H9 (cell line): ENCODE data around the gene SYNGR1. TPM values are rescaled to one million over a fixed set of nuclear protein-coding genes. Genes with fewer than 3 reads are reported as not detected.

Experiments
- DNase-seq: peaks from one replicate; pipeline ENCODE4 v3.0.0-alpha.2; 2017
- H2AFZ ChIP-seq: one replicate; pipeline ENCODE4 v1.6.1; 2013; ENCODE audit warnings: mild to moderate bottlenecking, low read length, control low read depth, moderate library complexity
- H2AK5ac ChIP-seq: 2 replicates; pipeline ENCODE4 v1.6.1; 2013; ENCODE audit warnings: low read length, control low read depth, mixed read lengths; ENCODE audit not compliant: insufficient read length
- H2BK120ac ChIP-seq: one replicate; pipeline ENCODE4 v1.6.1; 2013; ENCODE audit warnings: low read depth, mild to moderate bottlenecking, low read length, control low read depth, inconsistent platforms; ENCODE audit not compliant: poor library complexity, severe bottlenecking
- H2BK12ac ChIP-seq: 2 replicates; pipeline ENCODE4 v1.6.1; 2013; ENCODE audit warnings: low read length, control low read depth, mixed read lengths, low read depth; ENCODE audit not compliant: insufficient read length
- H2BK15ac ChIP-seq: 2 replicates; pipeline ENCODE4 v1.6.1; 2013; ENCODE audit warnings: low read depth, low read length, control low read depth
- H2BK20ac ChIP-seq: one replicate; pipeline ENCODE4 v1.6.1; 2013; ENCODE audit warnings: low read depth, mild to moderate bottlenecking, low read length, control low read depth, inconsistent platforms; ENCODE audit not compliant: poor library complexity, severe bottlenecking
- H2BK5ac ChIP-seq: 2 replicates; pipeline ENCODE4 v1.6.1; 2013; ENCODE audit warnings: low read length, control low read depth, mixed read lengths; ENCODE audit not compliant: insufficient read length
- H3K14ac ChIP-seq: 2 replicates; pipeline ENCODE4 v1.6.1; 2013; ENCODE audit warnings: low read length, control low read depth; ENCODE audit not compliant: insufficient read depth
- H3K18ac ChIP-seq: 2 replicates; pipeline ENCODE4 v1.6.1; 2013; ENCODE audit warnings: low read depth, mild to moderate bottlenecking, mixed read lengths, low read length, control low read depth; ENCODE audit not compliant: insufficient read length
- H3K23ac ChIP-seq: 2 replicates; pipeline ENCODE4 v1.6.1; 2013; ENCODE audit warnings: low read length, control low read depth, mixed read lengths, low read depth; ENCODE audit not compliant: insufficient read length
- H3K23me2 ChIP-seq: 2 replicates; pipeline ENCODE4 v1.6.1; 2013; ENCODE audit warnings: low read depth, mild to moderate bottlenecking, mixed read lengths, low read length, control low read depth; ENCODE audit not compliant: insufficient read length, poor library complexity, severe bottlenecking
- H3K27ac ChIP-seq: 2 replicates; pipeline ENCODE4 v1.5.1; 2013; ENCODE audit warnings: low read length, control low read depth, mixed read lengths, low read depth; ENCODE audit not compliant: insufficient read length
- H3K27me3 ChIP-seq: 2 replicates; pipeline ENCODE4 v1.6.1; 2013; ENCODE audit warnings: low read length, control low read depth, inconsistent platforms; ENCODE audit not compliant: insufficient read depth
- H3K4ac ChIP-seq: 2 replicates; pipeline ENCODE4 v1.6.1; 2013; ENCODE audit warnings: low read depth, mild to moderate bottlenecking, control low read depth, inconsistent platforms, low read length, moderate library complexity
- H3K4me1 ChIP-seq: 2 replicates; pipeline ENCODE4 v1.6.1; 2013; ENCODE audit warnings: low read length, control low read depth, inconsistent platforms; ENCODE audit not compliant: insufficient read depth
- H3K4me2 ChIP-seq: 2 replicates; pipeline ENCODE4 v1.6.1; 2013; ENCODE audit warnings: low read length, control low read depth, mixed read lengths; ENCODE audit not compliant: insufficient read length, insufficient read depth
- H3K56ac ChIP-seq: 2 replicates; pipeline ENCODE4 v1.6.1; 2013; ENCODE audit warnings: low read depth, mild to moderate bottlenecking, mixed read lengths, low read length, control low read depth; ENCODE audit not compliant: insufficient read length
- H3K79me1 ChIP-seq: 2 replicates; pipeline ENCODE4 v1.6.1; 2013; ENCODE audit warnings: low read depth, mild to moderate bottlenecking, moderate library complexity, low read length, control low read depth, inconsistent platforms; ENCODE audit not compliant: insufficient read depth, poor library complexity, severe bottlenecking
- H3K79me2 ChIP-seq: 2 replicates; pipeline ENCODE4 v1.6.1; 2013; ENCODE audit warnings: low read length, control low read depth, inconsistent platforms; ENCODE audit not compliant: insufficient read depth
- H3K9ac ChIP-seq: 2 replicates; pipeline ENCODE4 v1.6.1; 2013; ENCODE audit warnings: low read length, control low read depth, mixed read lengths; ENCODE audit not compliant: insufficient read length; ENCODE audit errors: extremely low read depth
- H3K9me3 ChIP-seq: one replicate; pipeline ENCODE4 v1.6.1; 2013; ENCODE audit warnings: low read depth, low read length, inconsistent platforms; ENCODE audit not compliant: control insufficient read depth
- H3T11ph ChIP-seq: one replicate; pipeline ENCODE4 v1.6.1; 2013; ENCODE audit warnings: mild to moderate bottlenecking, low read length, control low read depth, inconsistent platforms
- H4K20me1 ChIP-seq: one replicate; pipeline ENCODE4 v1.6.1; 2013; ENCODE audit not compliant: control insufficient read depth, insufficient read length, insufficient read depth
- H4K5ac ChIP-seq: 2 replicates; pipeline ENCODE4 v1.6.1; 2013; ENCODE audit warnings: low read depth, mild to moderate bottlenecking, mixed read lengths, low read length, control low read depth; ENCODE audit not compliant: insufficient read length
- H4K8ac ChIP-seq: replicated peaks from 2 replicates; pipeline ENCODE4 v1.6.1; 2013; ENCODE audit warnings: low read length, control low read depth, mixed read lengths, low read depth; ENCODE audit not compliant: insufficient read length
- H4K91ac ChIP-seq: 2 replicates; pipeline ENCODE4 v1.6.1; 2013; ENCODE audit warnings: low read depth, mild to moderate bottlenecking, moderate library complexity, mixed read lengths, low read length, control low read depth; ENCODE audit not compliant: insufficient read length
- H3K27ac Mint-ChIP-seq, 3 experiments: 2 replicates in 2 of 3; 3 replicates in 1 of 3; pipeline ENCODE4 v1.8.0; 2020 to 2021; ENCODE audit warnings: mixed read lengths in 3 of 3, mild to moderate bottlenecking in 1 of 3, moderate library complexity in 1 of 3
- H3K27me3 Mint-ChIP-seq: 2 replicates; pipeline ENCODE4 v1.8.0; 2021; ENCODE audit warnings: low read depth, mild to moderate bottlenecking, moderate library complexity, mixed read lengths
- H3K36me3 Mint-ChIP-seq, 3 experiments: 2 replicates in 2 of 3; 3 replicates in 1 of 3; pipeline ENCODE4 v1.8.0; 2020 to 2021; ENCODE audit warnings: low read depth in 3 of 3, mixed read lengths in 3 of 3; ENCODE audit not compliant: insufficient read depth in 1 of 3
- H3K4me1 Mint-ChIP-seq, 2 experiments: 2 replicates each; pipeline ENCODE4 v1.8.0; 2020; ENCODE audit warnings: mixed read lengths in 2 of 2
- H3K4me3 Mint-ChIP-seq, 2 experiments: 2 replicates in 1 of 2; 3 replicates in 1 of 2; pipeline ENCODE4 v1.8.0; 2020 to 2021; ENCODE audit warnings: mild to moderate bottlenecking in 2 of 2, mixed read lengths in 2 of 2, moderate library complexity in 1 of 2
- H3K9me3 Mint-ChIP-seq, 2 experiments: 2 replicates in 1 of 2; 3 replicates in 1 of 2; pipeline ENCODE4 v1.8.0; 2020; ENCODE audit warnings: mild to moderate bottlenecking in 2 of 2, mixed read lengths in 2 of 2, moderate library complexity in 1 of 2
- WGBS: extraction: QIAGEN DNeasy Blood & Tissue Kit; methylation state at CpG from one replicate; pipeline ENCODE4 v1.1.7; 2013; ENCODE audit warnings: missing lambda C conversion rate, low lambda C conversion rate, mixed read lengths; ENCODE audit not compliant: insufficient read length; ENCODE audit errors: extremely low coverage; 5-methylcytosine and 5-hydroxymethylcytosine counted together
- total RNA-seq: library from RNA; stranded (reverse); gene quantifications from 2 replicates; pipeline ENCODE4 v1.2.1, GENCODE V29; 2021
- TF ChIP-seq, protein P1 (sequence below): fragments of 200-600 bp; sonication (generic); conservative IDR thresholded peaks from 3 replicates; pipeline ENCODE4 v1.8.0; 2021; ENCODE audit warnings: antibody characterized with exemption, mild to moderate bottlenecking

The SYNGR1 gene
- total RNA-seq, 1 experiment from 2014 or later = 13.2 TPM

DNA sequence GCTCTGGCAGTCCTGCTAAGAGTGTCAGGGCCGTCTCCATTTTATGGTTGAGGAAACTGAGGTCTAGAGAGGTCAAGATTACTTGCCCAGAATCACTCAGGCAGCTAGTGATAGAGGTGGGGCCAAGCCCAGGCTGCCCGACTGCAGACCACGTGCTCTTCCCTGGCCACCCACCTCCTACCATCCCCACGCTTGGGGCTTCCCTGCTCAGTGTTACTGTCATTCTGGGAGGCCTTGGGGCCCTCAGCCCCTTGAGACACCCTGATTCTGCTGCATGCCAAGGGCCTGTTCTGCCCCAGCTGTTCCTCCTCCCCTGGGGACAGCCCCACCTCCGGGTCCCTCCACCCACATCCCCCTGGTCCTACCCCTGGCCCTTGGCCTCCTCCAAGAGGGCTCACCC is 32.6 kb downstream of the SYNGR1 start:
- no peak overlapping the region for H2AFZ ChIP-seq
- no peaks in the 10 kb centered on the region for H4K20me1 ChIP-seq
- no peak for DNase-seq
- H3K4me1 ChIP-seq = no peaks in the 10 kb centered on the region
- no peak overlapping the region for H2AK5ac ChIP-seq
- no peak overlapping the region for H2BK20ac ChIP-seq
- no peak overlapping the region for H2BK15ac ChIP-seq
- no peaks in the 10 kb centered on the region for H3K79me2 ChIP-seq
- Mint-ChIP-seq H3K36me3 (peaks cover 0 to 6% (median 0%) of the 10 kb centered on the region in 3 experiments; a peak in 3 of 7 replicates), H3K27ac (no peak overlapping the region), H3K9me3 (peaks cover 0 to 5% of the 10 kb centered on the region in 2 experiments; a peak in 2 of 5 replicates), H3K4me1 (peaks cover 8 to 14% of the 10 kb centered on the region in 2 experiments), H3K4me3 (no peak overlapping the region), H3K27me3 (peaks cover 14% of the 10 kb centered on the region)
- no peak overlapping the region for H3K4ac ChIP-seq
- no peak overlapping the region for H4K5ac ChIP-seq
- no peak overlapping the region for H3K56ac ChIP-seq
- TF ChIP-seq, protein P1, sequence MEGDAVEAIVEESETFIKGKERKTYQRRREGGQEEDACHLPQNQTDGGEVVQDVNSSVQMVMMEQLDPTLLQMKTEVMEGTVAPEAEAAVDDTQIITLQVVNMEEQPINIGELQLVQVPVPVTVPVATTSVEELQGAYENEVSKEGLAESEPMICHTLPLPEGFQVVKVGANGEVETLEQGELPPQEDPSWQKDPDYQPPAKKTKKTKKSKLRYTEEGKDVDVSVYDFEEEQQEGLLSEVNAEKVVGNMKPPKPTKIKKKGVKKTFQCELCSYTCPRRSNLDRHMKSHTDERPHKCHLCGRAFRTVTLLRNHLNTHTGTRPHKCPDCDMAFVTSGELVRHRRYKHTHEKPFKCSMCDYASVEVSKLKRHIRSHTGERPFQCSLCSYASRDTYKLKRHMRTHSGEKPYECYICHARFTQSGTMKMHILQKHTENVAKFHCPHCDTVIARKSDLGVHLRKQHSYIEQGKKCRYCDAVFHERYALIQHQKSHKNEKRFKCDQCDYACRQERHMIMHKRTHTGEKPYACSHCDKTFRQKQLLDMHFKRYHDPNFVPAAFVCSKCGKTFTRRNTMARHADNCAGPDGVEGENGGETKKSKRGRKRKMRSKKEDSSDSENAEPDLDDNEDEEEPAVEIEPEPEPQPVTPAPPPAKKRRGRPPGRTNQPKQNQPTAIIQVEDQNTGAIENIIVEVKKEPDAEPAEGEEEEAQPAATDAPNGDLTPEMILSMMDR = no peak
- H3K9ac ChIP-seq = no peak overlapping the region
- H3K4me2 ChIP-seq = no peak overlapping the region
- H2BK120ac ChIP-seq = no peak overlapping the region
- H3K27me3 ChIP-seq = no peaks in the 10 kb centered on the region
- H2BK12ac ChIP-seq = no peak overlapping the region
- H2BK5ac ChIP-seq = no peak overlapping the region
- H3K23ac ChIP-seq = no peak overlapping the region
- H3K79me1 ChIP-seq = no peaks in the 10 kb centered on the region
- H4K91ac ChIP-seq = no peak overlapping the region
- H3K14ac ChIP-seq = no peak overlapping the region
- no peak overlapping the region for H3K27ac ChIP-seq
- no peak overlapping the region for H4K8ac ChIP-seq
- H3T11ph ChIP-seq = no peak overlapping the region
- no peaks in the 10 kb centered on the region for H3K23me2 ChIP-seq
- no CpG with 5 or more reads among the region's 5 CpGs for WGBS
- no peaks in the 10 kb centered on the region for H3K9me3 ChIP-seq
- H3K18ac ChIP-seq = no peak overlapping the region
